GM19372 (cell line): ENCODE results near the gene PIP5K1B.

Experiments
- ATAC-seq: cut with Tn5 transposase; IDR thresholded peaks from one replicate; pipeline ENCODE4 v1.9.1; 2021; ENCODE audit warnings: mild to moderate bottlenecking, low read depth, moderate library complexity; ENCODE audit not compliant: unreplicated experiment

The PIP5K1B gene

GRCh38 chr9:68883224-68883623 is 178.2 kb downstream of the PIP5K1B start:
- ATAC-seq = no peak

DNA sequence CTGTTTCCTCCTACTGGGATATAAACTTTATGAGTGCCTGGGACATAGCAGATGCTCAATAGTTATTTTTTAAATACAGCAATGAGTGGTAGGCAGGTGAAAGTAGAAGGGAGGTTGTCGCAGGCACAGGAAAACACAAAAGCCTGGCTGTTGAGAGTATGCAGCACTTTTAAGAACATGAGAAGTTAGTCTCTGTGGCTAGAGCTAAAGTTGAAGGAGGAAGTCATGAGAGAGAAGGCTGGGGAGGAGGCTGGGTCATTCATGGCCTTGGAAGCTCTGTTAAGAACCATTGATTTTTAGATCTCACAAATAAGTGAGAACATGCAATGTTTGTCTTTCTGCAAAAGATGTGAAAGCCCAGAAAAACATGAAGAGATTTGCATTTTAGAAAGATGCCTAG is 182.2 kb downstream of the PIP5K1B start:
- no peak for ATAC-seq

- no peak for ATAC-seq
These were observed 189.5 kb downstream of the PIP5K1B start for GRCh38 chr9:68894502-68894901.

GRCh38 chr9:68895741-68896478 is 190.9 kb downstream of the PIP5K1B start:
- peak; percentile 86 for ATAC-seq

DNA sequence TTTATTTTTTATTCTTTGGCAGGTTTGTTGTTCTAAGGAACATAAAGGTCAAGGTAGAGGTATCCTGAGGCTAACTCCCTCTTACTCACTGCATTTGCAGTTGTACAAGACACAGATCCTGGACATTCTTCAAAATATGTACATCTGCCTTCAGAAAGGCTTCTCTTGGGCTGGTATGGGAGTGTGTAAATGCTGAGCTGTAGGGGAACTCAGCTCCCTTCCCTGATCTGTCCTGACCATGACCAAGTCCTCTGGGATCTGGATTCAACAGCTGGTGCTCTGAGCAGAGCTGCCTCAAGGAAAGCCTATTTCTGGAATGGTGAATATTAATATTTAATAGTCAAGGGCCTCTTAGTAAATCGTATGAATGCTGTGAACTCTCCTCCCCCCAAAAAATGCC is 191.4 kb downstream of the PIP5K1B start:
- ATAC-seq = no peak

GRCh38 chr9:68897577-68898145 is 192.6 kb downstream of the PIP5K1B start:
- no peak for ATAC-seq

DNA sequence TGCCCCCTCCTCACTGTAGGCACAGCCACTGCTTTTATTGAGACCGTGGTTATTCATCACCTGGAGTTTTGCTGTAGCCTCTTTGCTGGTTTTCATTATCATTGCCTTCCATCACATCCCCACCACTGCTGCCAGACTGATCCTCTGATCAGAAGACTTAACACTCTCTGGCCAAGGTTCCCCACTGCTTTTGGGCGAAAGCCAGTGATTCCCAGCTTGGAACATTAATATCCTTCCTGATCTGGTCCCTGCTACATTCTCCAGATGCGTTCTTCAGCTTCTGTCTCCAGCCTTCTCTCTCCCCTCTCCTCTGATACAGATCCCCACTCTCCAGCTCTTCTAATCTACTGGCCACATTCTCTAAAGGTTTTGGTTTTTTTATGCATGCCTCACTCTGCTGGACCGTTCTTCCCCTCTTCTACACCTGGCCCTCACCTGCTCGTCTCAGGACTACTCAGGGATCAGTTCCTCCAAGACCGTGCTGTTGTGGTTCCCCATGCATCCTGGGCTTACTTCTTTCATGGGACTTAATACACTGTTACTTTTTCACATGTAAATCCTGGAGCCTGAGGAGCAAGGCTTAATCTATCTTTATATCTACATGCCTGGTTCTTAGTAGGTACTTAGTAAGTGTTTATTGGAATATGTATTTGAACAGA is 193.9 kb downstream of the PIP5K1B start:
- ATAC-seq = no peak

DNA sequence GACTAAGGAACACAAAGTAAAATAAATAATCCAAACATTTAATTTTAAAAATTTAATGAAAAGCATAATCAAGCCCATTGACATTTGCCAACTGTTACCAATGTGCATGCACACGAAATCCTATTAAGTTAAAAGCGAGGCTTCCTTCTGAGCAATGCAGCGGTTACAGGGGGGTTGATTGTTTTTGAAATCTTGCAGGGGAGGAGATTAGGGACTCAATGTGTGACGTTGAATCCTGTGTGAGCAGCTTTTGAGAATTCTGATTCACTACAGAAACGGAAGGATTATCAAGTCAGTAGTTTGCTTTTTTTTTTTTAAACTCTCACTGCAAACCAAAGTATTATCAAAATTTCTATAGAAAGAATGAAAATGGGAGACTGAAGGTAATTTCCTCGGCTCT is 199.4 kb downstream of the PIP5K1B start:
- no peak for ATAC-seq

DNA sequence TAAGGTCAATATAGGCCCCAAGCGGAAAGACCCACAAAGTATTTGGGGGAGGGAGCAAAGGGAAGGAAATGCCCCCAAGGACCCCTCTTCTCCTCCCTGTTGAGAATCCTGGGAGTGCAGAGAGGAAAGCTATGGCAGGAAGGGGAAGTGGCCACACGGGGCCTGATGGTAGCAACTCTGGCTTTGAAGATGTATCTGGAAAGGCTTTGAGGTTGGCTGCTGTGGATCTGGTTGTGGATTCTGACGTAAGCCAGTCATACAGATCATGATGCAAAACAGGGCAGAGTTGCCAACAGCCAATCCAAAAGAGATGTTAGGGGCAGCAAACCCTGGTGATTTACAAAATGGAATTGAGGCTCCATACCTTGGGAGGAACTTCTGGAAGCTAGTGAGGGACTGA is 200.1 kb downstream of the PIP5K1B start:
- ATAC-seq = no peak

DNA sequence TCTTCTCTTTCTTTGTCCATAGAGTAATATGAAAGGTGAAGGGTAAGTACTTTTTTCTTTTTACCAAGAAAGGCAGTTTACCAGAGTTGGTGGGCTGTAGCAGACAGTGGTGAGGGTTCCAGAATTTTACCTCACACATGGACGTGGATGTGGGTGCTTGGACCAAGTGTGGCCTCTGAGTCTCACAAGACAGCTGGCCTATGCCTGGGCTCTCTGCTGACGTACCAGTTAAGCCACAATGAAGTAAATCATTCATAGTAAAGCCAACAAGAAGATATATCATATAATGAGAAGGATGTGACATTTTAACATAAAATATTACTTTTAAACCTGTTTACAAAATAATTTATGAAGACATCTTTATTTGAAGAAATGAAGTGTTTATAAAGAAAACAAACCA is 202.9 kb downstream of the PIP5K1B start:
- no peak for ATAC-seq

- ATAC-seq = no peak
These were observed 207.5 kb downstream of the PIP5K1B start for GRCh38 chr9:68912561-68912960.

- ATAC-seq = no peak
These were observed 208.0 kb downstream of the PIP5K1B start for GRCh38 chr9:68913054-68913453.

- no peak for ATAC-seq
These were observed 209.7 kb downstream of the PIP5K1B start for GRCh38 chr9:68914751-68915150.

GRCh38 chr9:68919661-68920060 is 214.6 kb downstream of the PIP5K1B start:
- peak; percentile 62 for ATAC-seq

DNA sequence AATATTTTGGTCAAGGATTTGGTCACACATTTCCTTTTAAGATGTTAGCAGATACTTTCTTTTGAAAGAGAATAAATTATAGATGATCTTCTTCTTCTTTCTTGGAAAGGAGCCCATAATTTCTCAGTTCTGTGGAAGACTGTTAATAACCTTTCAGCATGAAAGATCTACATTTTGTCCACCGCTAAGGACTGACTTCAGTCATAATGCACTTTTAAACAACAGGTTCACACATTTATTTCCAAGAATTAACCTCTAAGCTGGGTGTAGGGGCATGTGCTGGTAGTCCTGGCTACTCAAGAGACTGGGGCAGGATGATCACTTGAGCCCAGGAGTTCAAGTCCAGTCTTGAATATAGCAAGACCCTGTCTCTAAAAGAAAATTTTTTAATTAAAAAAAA is 215.9 kb downstream of the PIP5K1B start:
- ATAC-seq = no peak

- no peak for ATAC-seq
These were observed 218.4 kb downstream of the PIP5K1B start for GRCh38 chr9:68923480-68923879.

GRCh38 chr9:68925175-68925574 is 220.1 kb downstream of the PIP5K1B start:
- ATAC-seq = no peak

- ATAC-seq = no peak
These were observed 222.1 kb downstream of the PIP5K1B start for GRCh38 chr9:68927165-68927564.

DNA sequence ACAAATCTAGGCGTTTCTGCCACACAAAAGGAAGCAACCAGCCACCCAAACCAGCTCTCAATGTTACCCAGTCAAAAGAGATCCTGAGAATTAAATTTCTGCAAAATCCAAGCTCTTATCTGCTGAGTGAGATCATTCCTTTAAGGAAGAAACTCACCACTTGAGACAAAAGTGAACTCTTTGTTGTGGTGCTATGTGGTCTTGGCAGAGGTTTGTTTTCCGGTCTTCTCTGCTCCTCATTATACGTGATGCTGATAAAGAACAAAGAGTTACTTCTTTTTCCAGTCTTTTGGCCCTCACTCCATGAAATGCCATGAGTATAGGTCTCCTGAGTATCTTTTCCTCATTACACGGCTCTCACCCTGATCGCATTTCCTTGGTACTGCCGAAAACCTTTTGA is 226.8 kb downstream of the PIP5K1B start:
- ATAC-seq = no peak

- no peak for ATAC-seq
These were observed 227.4 kb downstream of the PIP5K1B start for GRCh38 chr9:68932458-68932857.

GRCh38 chr9:68933434-68934328 is 228.6 kb downstream of the PIP5K1B start:
- ATAC-seq = peak; percentile 94
